ENCODE data around the gene CCDC15. TPM values are rescaled to one million over a fixed set of nuclear protein-coding genes. Genes with fewer than 3 reads are reported as not detected.
"Not testable (repeated sequence)": the region's sequence is repeated elsewhere in the genome, so short reads cannot be mapped to it uniquely, and the experiment has no call there.

The CCDC15 gene
- total RNA-seq, 1 donor from 2014 or later, result 1.6 TPM

DNA sequence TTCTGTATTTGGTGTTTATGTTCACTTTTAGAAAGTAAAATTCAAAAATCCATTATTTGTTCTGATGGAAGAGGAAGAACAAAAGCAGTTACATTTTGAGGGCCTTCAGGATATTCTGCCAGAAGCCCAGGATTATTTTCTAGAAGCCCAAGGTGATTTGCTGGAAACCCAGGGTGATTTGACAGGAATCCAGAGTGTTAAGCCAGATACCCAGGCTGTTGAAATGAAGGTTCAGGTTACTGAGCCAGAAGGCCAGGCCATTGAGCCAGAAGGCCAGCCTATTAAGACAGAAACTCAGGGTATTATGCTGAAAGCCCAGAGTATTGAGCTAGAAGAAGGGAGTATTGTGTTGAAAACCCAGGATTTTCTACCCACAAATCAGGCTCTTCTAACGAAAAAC, 33.1 kb downstream of the CCDC15 start:
- no peak for DNase-seq (ENCODE audit: low read depth in 2 of 2)

DNA sequence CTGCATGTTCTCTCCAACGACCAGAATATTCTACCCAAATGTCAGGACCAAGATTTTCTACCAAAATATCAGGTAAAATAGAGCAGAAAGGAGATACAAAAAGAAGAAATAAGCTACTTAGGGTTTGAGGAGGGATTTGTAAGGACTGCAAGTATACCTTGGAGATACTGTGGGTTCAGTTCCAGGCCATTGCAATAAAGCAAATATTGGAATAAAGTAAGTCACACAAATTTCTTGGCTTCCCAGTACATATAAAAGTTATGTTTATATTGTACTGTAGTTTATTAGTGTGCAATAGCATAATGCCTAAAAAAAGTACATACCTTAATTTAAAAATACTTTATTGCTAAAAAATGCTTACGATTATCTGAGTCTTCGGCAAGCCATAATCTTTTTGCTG, 34.1 kb downstream of the CCDC15 start:
- DNase-seq (ENCODE audit: low read depth in 2 of 2), result no peak

DNA sequence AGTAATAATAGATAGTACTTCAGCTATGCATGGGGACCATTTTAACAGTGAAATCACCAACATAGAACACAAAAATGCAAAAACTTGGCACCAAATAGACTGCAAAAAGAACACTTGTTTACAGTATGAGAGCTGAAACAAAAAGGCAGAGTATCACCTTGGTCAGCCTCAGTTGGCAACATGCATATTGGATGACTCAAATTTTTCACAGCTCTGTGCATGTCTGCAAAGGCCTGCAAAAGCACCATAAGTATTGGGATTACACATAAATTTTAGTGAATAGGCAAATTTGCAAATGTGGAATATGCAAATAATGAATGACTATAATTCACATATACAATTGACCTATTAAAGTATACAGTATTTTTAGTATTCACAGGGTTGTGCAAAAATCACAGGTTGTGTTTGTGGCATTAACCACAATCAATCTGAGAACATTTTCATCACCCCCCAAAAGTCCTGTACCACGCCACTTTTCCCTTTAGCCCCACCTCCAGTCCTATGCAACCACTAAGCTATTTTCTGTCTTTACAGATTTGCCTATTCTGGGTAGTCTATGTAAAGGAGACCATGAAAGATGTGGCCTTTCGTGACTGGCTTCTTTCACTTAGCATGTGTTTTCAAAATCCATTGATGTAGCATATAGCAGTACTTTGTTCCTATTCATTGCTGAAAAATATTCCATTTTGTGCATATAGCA, 47.2 kb downstream of the CCDC15 start:
- DNase-seq (ENCODE audit: low read depth in 2 of 2), result no peak

DNA sequence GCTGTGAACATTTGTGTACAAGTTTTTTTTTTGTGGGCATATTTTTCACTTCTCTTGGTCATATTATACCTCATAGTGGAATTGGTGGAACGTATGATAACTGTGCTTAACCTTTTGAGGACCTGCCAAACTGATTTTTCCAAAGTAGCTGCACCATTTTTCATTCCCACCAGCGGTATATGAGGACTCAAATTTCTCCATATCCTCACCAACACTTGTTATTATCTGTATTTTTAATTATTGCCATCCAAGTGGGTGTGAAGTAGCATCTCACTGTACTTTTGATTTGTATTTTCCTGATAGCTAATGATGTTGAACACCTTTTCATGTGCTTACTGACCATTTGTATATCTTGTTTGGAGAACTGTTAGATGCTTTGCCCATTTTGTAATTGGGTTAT, 47.8 kb downstream of the CCDC15 start:
- DNase-seq (ENCODE audit: low read depth in 2 of 2), result no peak

DNA sequence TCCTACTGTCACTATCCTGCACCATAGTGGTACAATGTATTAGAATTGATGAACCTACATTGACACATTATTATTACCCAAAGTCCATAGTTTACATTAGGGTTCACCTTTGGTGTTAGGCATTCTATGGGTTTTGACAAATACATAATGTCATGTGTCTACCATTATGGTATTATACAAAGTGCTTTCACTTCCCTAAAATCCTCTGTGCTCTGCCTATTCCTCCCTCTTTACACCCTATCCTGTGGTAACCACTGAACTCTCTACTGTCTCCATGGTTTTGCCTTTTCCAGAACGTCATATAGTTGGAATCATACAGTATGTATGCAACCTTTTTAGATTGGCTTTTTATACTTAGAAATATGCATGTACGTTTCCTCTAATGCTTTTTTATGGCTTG, 51.5 kb downstream of the CCDC15 start:
- DNase-seq (ENCODE audit: low read depth in 2 of 2), result no peak

DNA sequence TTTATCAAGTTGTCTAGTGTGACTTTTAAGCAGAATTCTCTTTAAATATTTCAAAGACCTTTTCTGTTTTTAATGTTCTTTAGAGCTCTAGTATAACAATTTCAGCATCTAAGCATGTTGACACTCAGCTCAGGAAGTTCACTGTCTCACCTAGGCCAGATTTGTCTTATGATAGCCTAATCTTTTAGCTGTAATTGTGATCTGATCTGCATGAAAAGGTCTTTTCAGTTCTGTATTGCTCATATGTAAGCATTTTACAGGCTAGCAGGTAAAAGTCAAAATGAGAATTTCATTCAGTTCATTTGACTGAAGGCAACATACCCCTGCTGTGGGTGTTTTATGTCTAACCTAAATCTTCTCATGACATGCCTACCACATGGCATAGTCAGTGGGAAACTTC, 62.4 kb downstream of the CCDC15 start:
- DNase-seq (ENCODE audit: low read depth in 2 of 2), result no peak

DNA sequence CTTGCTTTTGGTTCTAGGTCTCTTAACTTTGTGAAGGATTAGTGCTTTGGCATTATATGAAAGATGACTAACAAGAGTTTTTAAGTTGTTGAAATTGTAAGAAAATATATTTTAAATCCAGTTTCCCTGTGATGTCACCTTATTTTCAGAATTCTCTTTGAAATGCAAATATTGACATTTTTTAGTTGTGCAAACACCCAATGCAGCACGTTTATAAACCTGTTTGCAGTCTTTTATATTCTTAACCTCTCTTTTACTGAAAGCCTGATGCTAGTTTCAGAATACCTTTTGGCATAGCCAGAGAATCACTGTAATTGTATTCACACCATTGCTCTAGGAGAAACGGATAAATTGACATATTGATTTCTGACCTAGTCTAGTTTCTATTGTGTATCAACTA, 66.3 kb downstream of the CCDC15 start:
- no peak for DNase-seq (ENCODE audit: low read depth in 2 of 2)

DNA sequence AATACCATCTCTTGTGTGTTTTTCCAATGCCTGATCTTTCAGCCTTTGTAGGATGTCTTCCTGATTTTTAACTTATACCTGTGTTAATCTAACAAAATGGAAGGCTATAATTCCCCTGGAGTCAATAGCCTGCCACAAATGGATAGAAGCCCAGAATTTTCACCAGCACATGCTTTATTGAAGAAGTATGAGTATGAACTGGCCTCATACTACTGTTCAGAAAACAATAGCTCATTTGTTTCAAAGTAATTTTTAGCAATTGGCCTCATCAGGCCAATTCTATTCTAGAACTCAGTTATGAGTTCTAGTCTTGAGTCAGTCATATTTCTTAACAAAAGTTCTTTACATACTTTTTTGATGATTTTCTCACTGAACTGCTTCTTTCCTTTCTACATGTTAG, 68.5 kb downstream of the CCDC15 start:
- DNase-seq (ENCODE audit: low read depth in 2 of 2), result no peak

DNA sequence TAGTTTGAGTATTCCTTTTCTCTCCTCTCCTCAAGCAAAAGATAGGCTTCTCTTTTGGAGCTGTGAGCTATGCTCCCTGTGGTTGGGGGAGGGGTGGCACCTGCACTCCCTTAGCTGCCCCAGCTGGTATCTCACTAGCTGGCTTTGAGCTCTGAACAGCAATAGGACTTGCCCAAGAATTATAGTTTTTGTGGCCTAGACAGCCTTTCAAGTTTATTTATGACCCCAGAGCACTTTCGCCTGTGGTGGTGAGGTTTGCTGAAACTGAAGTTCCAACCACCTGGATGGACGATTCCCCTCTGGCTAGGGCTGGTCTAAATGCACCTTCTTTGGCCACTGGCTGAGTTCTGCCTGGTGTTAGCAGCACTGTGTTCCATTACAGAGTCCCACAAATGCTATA, 72.0 kb downstream of the CCDC15 start:
- no peak for DNase-seq (ENCODE audit: low read depth in 2 of 2)

DNA sequence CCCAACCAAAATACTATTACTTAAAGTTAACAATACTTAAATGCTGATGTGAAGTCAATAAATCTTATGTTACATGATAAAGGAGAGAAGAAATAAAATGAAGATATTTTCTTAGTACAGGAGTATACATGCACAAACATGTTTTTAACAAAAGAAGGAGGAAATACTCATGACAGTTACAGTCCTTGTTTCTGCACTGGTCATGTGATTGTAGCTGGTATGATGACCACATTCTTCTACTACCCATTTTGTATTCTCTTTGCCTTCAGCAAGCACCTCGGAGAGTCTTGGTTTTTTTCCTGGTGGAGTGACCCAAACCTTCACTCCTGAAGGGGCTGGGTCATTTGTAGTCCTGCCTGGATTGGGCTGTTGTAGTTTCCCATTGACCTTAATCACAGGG, 75.4 kb downstream of the CCDC15 start:
- DNase-seq (ENCODE audit: low read depth in 2 of 2), result not testable (repeated sequence)

DNA sequence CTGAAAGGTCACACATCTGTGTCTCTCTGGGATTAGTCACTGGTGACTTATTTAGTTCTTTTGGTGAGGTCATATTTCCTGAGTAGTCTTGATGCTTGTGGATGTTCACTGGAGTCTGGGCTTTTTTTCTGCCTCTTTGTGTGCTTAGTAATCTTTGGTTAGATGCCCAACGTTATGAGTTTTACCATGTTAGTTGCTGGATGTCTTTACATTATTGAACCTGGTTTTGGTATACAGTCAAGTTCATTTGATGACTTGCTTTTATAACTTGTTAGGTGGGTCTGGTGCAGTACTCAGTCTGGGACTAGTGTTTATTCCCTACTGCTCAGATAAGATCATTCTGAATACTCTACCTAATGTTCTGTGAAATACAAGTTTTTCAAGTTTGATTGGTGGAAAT, 82.9 kb downstream of the CCDC15 start:
- peak in 1 of 2 donors; percentile 94 for DNase-seq (ENCODE audit: low read depth in 2 of 2)

DNA sequence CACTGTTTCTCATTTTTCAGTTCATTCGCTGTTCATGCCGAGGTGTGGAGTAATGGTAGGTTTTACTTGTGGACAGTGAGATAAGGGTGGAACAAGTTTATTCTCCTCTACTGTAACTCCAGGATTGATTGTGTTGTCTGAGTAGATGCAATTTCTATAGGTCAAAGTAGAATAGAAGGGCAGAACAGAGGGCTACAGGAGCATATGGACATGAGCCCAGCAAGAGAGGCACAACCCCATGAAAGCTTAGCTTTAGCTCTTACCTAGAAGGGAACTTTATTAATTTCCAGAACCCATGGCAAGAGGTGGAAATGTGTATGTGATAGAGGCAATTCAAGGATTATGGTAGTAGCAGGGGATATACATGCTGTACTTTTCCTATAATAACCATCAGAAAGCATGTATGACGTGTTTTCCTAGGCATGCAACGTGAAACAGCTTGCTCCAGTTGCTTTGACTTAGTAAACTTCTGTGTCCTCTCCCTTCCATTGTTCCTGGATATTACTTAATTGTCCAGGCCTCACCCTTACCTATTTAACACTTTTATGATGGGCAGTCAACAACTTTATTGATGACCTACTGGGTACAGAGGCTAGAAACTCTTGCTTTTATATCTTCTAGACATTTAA, 95.3 kb downstream of the CCDC15 start:
- no peak for DNase-seq (ENCODE audit: low read depth in 2 of 2)

DNA sequence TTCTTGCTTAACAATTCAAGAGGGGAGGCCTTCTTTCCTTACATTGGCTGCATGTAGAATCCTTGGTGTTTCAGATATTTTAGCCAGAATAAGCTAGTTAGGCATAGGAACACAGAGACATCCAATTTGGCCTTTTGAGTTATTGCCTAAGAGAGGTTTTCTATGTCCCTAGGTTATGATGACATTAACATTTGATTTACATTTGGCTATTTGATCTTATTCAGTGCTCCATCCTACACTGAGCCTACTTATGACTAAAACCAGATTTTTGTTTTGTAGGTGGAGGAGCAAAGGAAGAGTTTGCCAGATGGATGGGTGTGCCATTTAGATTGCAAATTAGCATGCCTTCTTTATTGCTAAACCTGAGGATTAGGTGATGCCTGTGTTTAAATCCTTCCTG, 98.0 kb downstream of the CCDC15 start:
- DNase-seq (ENCODE audit: low read depth in 2 of 2), result no peak

DNA sequence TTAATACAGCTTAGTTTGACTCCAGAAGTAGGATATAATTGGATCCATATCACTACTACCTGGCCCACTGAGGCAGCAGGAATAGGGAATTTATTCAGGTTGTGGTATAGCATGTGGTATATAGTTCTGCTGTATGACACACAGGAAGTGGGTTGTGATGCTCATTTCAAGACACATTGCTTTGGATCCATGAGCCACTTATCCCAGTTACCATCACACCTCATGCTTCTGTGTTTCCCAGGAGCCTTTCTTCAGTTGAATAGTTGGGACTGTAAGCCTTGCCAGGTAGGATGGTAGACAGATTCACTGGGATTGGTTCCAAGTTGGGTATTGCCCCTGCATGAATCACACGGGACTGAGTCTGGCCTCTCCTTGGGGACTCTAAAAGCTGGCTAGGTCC, 99.2 kb downstream of the CCDC15 start:
- no peak for DNase-seq (ENCODE audit: low read depth in 2 of 2)

DNA sequence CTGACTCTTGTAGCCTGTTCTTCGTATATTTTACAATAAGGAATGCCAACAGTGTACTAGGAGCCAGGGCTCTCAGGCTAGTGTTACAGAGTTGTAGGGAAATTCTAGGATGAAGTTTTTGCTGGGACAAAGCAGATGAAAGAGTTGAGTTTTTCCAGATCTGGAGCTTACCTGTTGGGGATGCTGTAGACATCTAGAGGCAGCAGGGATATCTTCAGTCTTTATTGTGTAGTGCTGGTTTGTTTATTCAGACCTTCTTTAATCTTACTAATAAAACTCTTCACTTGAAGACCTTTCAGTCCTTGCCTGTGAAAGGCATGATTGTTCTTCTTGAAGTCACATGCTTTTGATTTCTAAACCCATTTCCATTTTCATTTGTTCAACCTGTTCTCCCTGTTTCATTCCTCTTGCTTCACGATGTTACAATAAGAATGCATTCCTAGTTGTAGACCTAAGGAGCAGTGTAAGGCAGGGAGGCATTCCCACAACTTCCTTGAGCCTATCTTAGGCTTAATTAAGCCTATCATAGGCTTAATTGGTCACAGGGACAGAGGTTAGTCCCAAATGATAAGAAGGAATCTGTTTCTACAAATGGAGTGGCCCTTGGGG, 101.2 kb downstream of the CCDC15 start:
- no peak for DNase-seq (ENCODE audit: low read depth in 2 of 2)

DNA sequence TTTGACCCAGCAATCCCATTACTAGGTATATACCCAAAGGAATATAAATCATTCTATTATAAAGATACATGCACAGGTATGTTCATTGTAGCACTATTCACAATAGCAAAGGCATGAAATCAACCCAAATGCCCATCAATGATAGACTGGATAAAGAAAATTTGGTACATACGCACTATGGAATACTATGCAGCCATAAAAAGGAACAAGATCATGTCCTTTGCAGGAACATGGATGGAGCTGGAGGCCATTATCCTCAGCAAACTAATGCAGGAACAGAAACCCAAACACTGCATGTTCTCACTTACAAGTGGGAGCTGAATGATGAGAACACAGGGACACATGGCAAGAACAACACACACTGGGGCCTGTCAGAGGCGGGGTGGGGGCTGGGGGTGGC, 102.1 kb downstream of the CCDC15 start:
- not testable (repeated sequence) for DNase-seq (ENCODE audit: low read depth in 2 of 2)

DNA sequence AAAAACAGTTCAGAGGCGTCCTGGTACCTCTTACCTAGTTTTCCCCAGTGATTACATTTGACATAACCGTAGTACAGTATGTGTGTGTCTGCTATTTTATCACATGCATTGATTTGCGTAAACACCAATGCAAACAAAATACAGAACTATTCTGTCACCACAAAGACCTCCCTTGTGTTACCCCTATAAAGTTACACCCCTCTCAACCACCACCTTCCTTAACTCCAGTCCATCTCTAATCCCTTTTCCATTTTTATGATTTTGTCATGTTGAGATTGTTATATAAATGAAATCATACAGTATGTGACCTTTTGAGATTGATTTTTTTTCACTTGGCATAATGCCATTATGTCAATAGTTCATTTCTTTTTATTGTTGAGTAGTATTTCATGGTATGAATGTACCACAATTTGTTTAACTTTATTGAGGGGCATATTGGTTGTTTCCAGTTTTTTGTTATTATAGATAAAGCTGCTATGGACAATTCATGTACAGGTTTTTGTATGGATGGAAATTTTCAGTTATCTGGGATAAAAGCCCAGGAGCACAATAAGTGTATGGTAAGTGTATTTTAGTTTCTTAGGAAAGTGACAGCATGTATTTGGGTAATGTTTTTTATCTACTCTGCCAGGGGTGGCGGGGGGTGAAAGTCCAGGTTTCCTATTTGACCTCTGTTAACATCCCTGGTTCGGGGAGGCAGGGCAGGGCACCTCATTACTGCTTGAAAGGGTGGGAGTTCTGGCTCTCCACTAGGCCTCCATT, 103.1 kb downstream of the CCDC15 start:
- no peak for DNase-seq (ENCODE audit: low read depth in 2 of 2)

DNA sequence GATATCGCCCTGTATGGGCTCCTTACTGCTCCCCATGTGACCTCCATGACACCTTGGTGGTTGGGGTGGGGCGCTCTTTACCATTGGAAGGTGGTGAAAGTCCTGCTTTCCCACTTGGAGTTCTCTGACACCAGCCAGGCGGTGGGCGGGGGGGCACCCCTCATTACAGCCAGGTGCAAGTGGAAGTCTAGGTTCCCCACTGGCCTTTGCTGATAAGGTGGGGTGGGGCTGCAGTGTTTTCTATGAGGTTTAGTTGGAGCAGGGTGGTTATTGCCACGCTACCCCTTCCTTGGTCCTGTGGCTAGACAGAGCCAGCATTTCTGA, 103.7 kb downstream of the CCDC15 start:
- DNase-seq (ENCODE audit: low read depth in 2 of 2), result no peak

DNA sequence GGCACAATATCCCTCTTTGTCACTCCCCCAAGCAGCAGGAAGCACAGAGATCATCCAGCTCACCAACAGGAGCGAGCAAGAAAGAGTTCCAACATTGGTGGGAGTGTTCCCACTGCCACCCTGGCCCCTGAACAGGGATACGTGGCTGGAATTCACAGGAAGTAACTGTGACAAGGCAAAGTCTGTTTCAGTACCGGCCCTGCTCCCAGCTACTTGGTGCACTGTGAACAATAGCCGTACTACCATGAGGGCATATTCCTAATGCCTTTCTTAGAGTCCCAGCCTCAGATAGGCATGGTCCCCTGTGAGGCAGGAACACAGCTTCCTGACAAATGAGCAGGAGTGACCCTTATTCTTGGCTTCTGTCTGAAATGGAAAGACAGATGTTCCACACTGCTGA, 107.3 kb downstream of the CCDC15 start:
- DNase-seq (ENCODE audit: low read depth in 2 of 2), result no peak

DNA sequence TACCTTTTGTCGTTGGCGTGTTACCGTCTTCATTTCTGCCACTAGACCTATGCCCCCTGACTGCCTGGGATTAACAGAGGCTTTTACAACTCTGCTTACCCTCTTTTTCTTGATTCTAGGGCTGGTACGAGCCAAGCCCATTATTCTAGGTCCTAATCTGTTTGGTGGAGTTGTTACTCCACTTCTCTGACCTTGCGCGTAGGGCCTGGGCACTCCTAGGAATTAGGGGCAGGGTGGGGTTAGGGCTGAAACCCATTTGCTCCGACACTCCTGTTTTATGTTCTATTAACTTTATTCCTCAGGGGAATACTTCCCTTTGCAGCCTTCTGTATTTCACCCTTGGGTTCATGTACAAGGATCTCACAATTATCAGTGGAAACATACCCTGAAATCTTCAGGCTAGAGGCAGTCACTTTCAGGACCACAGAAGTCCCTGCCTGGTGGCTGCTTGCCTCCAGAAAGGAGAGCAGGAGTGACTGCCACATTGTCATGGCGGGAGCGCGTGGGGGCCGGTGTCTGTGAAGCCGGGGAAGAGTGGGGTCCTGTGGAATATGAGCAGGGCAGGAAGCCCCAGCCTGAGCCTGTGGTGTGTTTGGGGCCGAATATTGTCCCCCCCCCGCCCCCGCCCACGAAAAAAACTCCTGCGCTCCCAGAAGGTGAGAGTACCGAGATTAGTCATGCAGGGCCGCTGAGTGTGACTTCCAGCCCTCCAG, 108.4 kb downstream of the CCDC15 start:
- no peak for DNase-seq (ENCODE audit: low read depth in 2 of 2)

DNA sequence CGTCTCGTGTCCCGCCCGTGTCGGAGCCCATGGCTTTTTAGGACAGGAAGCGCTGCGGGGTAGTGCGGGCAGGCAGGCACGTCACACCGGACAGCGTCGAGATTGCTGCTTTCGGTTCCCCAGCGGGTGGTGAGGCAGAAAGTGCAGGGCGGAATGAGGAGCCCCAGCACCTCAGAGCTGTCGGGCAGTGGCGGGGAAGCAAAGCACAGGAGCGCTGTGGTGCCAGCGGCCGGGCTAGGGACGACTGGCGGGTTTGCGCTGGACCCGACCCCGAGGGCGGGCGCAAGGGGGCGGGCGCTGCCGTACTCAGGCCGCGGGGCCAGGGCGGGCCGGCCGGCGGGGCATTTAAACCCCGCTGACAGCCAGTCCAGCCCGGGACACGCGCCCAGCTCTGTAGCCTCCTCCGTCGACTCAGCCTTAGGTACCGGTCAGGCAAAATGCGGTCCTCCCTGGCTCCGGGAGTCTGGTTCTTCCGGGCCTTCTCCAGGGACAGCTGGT, 109.0 kb downstream of the CCDC15 start, which contains the start of gene SLC37A2:
Gene SLC37A2 (plus strand): TSS at position 375 of the 498 bp plus-strand sequence. CDS start 63 bp downstream, at position 438.
- DNase-seq (ENCODE audit: low read depth in 2 of 2), result peak; percentile 65 to 70
